GM19328 (cell line): ENCODE results near the gene HS6ST3.

ENCODE experiments used
- ATAC-seq: cut with Tn5 transposase; IDR thresholded peaks from one replicate; pipeline ENCODE4 v1.9.1; 2021; ENCODE audit warnings: mild to moderate bottlenecking, moderate library complexity; ENCODE audit not compliant: unreplicated experiment

Gene HS6ST3

DNA sequence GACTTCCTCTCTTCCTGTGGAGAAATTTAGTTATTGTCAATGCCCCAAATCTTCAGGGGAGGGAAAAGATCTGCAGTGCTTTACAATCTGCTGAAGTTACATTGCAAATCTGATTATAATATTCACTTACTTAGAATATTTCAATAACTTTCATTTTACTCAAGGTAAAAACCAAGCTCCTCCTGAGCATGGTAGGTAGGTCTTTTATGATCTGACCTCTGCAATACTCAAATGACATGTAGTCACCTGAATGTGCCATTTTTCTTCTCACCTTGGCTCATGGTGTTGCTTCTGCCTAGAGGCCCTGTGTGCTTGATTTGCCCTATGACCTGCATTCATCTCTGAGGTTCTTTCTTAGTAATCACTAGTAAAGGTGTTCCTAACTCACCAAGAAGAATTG lies 331.4 kb downstream of the HS6ST3 start:
- no peak for ATAC-seq

DNA sequence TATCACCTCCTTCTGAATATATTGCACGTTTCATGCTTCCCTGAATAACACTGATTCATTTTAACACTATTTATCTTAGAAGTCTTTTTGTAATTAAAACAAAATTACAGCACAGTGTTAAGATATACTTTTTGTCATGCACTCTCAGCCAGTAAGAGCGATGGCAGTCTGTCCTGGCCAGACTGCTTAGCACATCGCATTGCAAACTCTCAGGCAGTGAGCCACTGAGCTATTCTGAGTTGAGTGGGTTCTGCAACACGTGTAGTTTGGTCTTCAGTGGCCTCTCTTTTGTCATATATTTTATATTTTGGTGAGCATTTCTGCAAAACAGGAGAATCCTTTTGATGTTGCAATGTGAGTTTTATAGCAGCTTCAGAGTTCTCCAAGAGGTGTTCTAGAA lies 332.1 kb downstream of the HS6ST3 start:
- ATAC-seq, result no peak

GRCh38 chr13:96426167-96426566 lies 336.3 kb downstream of the HS6ST3 start:
- no peak for ATAC-seq

DNA sequence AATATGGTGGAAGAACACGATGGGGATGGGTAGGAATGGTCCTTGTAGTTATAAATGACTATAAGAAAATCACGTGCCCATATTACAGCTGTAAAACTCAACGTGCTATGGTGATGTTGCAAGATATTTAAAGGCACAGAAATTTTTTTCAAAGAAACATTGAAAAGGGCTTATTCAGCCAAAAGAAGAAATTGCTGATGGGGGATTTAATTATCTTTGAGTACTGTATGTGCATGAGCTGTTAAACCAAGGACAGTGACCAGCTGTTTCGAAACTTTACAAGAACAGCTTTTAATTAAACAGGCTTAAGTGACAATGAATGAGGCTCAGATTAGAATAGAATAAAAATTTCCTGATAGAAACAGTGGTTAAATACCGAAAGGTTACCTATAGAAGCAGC lies 339.0 kb downstream of the HS6ST3 start:
- ATAC-seq, result no peak

DNA sequence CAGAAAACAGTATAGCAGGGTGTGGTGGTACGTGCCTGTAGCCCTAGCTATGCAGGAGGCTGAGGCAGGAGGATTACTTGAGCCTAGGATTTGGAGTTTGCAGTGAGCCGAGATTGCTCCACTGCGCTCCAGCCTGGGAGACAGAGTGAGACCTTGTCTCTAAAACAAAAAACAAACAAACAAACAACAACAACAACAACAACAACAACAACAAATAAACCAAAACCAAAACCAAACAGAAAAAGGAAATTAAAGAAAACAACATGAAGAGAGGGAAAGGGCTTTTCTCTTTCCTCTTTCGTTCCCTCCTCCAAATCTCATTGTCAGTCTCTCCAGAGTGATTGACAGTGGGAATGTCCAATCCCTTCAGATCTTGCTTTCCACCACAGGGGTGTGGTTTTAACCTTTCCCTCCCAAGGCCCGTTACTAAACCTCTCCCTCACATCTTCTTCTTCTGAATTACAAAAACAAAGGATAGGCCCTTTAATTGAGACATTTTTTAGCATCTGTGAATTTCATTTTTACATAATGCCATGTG lies 341.2 kb downstream of the HS6ST3 start:
- no peak for ATAC-seq

- no peak for ATAC-seq
These were observed 354.8 kb downstream of the HS6ST3 start for GRCh38 chr13:96444676-96445075.

GRCh38 chr13:96449920-96450319 lies 360.0 kb downstream of the HS6ST3 start:
- no peak for ATAC-seq

GRCh38 chr13:96450326-96451020 lies 360.6 kb downstream of the HS6ST3 start:
- ATAC-seq, result no peak

DNA sequence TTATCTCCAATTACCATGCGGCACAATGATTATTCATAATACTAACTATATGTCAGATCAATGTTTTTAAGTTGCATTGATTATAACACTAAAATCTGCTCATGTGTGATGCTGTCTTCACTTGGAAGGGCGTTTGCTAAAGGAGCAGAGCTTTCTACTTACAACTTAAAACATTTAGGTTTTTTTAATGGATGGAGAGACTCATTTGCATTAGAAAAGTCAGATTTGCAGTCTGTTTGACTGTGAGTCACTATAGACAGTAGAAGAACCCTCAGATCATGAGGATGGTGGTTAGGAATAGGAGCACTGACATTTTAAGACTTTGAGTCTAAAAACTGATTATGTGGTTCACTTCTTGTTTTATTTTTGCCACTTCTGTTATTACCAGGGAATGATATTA lies 364.6 kb downstream of the HS6ST3 start:
- ATAC-seq, result no peak

DNA sequence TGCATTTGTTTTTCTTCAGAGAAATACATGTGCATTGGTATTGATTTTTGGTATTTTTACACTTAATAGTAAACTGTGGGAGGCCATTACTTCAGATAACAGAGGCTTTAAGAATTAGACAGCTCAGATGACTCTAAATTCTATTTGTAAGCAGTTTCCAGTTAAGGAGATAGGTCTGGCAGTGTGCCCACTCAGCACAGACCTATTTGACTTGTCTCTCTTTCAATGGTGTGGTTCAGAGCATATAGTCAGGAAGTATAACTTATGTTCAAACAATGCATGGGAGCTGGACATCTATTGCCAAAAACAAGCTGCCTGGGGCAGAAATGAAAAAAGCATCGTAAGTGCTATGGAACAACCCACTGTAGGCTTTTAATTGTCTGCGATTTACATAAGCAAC lies 370.7 kb downstream of the HS6ST3 start:
- no peak for ATAC-seq

- no peak for ATAC-seq
These were observed 383.7 kb downstream of the HS6ST3 start for GRCh38 chr13:96473526-96474180.

GRCh38 chr13:96474181-96474557 lies 384.3 kb downstream of the HS6ST3 start:
- ATAC-seq, result no peak

GRCh38 chr13:96475103-96475502 lies 385.2 kb downstream of the HS6ST3 start:
- no peak for ATAC-seq

DNA sequence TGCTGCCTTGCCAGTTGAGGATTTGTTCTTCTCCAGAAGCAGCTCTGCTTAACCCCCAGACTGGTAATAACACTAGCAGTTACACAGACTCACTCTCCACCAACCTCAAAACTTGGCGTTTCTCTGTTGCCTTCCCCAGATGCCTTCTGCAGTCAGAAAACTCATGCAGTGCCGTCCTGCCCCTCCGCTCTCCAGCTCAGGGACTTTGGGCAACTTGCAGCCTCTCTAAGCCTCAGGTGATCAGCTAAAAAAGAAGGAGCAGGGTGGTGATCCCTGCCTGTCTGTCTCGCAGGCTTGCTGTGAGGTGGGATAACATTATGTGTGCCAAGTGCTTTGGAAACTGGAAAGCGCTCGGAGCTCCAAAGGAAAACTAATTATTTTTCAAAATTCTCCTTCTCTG lies 391.6 kb downstream of the HS6ST3 start:
- ATAC-seq, result no peak

DNA sequence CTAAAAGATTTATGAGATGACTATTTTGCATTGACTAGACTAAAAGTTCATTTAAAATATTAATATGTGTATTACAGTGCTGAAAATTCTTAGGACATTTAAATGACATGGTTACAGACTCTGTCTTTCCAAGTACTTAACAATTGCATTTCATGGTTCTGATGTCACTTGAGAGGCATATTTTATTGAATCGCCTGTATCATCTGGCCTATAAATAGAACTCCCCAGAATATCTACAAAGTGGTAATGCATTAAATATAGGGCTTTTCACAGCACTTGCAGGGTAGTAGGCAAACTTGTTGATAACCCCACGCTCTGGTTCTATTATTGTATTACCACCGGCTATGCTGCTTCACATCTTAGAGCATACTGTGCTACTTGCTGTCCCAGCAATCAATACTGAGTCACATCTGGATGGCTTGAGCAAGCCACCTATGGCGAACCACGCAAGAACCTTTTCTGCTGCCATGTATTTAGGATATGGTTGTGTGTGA lies 400.6 kb downstream of the HS6ST3 start:
- ATAC-seq, result no peak

DNA sequence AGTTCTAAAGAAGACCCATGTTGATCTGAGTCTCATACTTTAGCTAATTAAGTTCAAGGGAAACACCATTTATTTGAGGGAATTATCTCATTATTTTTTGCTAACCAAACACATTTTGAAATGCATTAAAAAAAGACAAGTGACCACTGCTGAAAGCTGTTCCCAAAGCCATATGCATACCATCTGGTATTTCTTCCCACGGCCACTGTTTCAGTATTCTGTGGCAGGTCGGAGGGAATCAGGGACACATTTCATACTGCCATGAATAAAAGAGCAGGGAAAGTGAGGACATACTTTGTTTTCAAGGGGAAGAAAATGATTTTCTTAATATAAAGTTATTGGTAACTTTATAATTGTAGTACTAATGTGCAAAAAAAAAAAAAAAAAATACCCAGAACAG lies 401.2 kb downstream of the HS6ST3 start:
- no peak for ATAC-seq

- ATAC-seq, result no peak
These were observed 402.9 kb downstream of the HS6ST3 start for GRCh38 chr13:96492766-96493165.

GRCh38 chr13:96499656-96500055 lies 409.7 kb downstream of the HS6ST3 start:
- ATAC-seq, result no peak

- ATAC-seq, result no peak
These were observed 411.0 kb downstream of the HS6ST3 start for GRCh38 chr13:96500953-96501352.

GRCh38 chr13:96503481-96503880 lies 413.6 kb downstream of the HS6ST3 start:
- ATAC-seq, result no peak

DNA sequence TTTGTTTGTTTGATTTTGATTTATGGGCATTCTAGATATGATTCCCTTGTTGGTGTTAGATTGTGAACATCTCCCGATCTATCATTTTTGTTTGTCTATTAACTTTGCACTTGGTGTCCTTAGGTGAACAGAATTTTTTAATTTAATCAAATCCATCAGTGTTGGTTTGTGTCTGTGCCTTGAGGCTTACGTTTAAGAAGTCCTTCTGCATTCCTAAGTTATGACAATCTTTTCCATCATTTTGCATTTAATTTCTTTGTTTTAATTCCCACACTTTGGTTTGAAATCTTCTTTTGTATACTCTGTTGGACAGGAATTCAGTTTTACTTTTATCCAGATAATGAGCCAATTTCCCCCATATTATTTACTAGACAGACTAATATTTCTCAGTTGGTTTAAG lies 421.7 kb downstream of the HS6ST3 start:
- no peak for ATAC-seq

DNA sequence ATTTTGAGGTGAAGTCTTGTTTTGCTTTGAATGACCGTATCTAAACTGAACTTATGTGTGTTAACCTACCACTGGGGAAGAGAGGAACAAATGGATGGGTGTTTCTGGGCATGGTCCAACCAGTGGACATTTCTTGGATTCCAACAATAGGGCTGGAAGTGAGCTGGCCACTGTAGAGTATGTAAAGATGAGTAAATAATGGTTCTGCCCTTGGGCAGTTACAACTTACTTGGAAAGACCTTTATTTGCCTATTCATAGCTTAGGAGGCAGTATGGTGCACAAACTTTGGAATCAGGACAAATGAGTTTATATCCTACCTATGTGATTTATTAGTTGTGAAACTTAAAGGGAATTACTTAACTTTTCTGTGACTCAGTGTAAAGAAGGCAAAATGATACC lies 429.5 kb downstream of the HS6ST3 start:
- no peak for ATAC-seq
